Retinal pigment epithelial cell (primary cell): ENCODE data around the gene PATJ.
A peak's percentile ranks its signal among the peaks of the same experiment; 100 is the strongest.

Experiments
- DNase-seq: peaks from one replicate; pipeline ENCODE4 v3.0.0-alpha.2; 2010; ENCODE audit warnings: low read depth
- H3K4me3 ChIP-seq: 2 replicates; pipeline ENCODE4 v1.5.1; 2011; ENCODE audit warnings: mild to moderate bottlenecking, low read length, control low read depth, moderate library complexity
- TF ChIP-seq, protein P1 (sequence below): conservative IDR thresholded peaks from 2 replicates; pipeline ENCODE4 v1.5.1; 2011; ENCODE audit warnings: low read depth, low read length, control low read depth, inconsistent platforms

PATJ gene

DNA sequence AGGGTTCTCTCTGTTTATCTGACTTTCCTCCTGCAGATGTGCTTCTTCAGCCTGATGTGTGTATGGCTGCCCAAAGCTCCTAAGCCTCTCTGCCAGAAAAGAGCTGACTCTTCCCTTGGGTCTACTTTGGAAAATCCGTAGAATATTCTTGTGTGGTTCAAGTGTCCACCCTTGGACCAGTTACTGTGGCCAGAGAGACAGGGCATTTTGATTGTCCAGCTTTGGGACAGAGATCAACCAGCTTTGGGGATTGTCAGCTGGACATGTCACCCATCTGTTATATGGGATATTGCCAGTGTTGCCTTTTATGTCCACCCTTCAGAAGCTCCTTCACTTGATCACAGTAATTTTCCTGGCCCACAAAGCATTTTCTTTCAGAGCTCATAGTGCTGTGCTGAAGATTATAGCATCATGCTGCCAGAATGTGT, 326.1 kb downstream of the PATJ start:
- TF ChIP-seq, protein P1, sequence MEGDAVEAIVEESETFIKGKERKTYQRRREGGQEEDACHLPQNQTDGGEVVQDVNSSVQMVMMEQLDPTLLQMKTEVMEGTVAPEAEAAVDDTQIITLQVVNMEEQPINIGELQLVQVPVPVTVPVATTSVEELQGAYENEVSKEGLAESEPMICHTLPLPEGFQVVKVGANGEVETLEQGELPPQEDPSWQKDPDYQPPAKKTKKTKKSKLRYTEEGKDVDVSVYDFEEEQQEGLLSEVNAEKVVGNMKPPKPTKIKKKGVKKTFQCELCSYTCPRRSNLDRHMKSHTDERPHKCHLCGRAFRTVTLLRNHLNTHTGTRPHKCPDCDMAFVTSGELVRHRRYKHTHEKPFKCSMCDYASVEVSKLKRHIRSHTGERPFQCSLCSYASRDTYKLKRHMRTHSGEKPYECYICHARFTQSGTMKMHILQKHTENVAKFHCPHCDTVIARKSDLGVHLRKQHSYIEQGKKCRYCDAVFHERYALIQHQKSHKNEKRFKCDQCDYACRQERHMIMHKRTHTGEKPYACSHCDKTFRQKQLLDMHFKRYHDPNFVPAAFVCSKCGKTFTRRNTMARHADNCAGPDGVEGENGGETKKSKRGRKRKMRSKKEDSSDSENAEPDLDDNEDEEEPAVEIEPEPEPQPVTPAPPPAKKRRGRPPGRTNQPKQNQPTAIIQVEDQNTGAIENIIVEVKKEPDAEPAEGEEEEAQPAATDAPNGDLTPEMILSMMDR: no peak
- DNase-seq: no peak
- H3K4me3 ChIP-seq: no peak overlapping the region

- no peak overlapping the region for H3K4me3 ChIP-seq
- peak; percentile 54 for DNase-seq
- TF ChIP-seq, protein P1: no peak
These were observed 326.7 kb downstream of the PATJ start for GRCh38 chr1:62068978-62069377.

GRCh38 chr1:62070384-62071011, 328.2 kb downstream of the PATJ start:
- DNase-seq: no peak
- TF ChIP-seq, protein P1: peak; percentile 66
- H3K4me3 ChIP-seq: no peak overlapping the region

DNA sequence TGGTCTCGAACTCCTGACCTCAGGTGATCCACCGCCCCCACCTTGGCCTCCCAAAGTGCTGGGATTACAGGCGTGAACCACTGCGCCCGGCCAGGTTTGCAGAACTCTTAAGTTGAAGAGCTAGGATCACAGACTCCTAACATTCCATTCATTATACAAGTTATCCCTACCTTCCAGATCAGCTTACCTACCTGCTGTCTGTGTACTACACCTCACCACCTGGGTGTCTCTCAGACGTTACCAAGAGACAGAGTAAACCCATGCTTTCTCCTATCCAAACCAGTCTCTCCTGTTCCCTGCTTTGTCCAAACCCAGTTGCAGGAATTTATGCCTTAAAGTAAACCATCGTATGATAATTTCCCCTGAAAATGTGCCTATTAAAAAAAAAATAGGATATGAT, 329.4 kb downstream of the PATJ start:
- no peak for DNase-seq
- no peak overlapping the region for H3K4me3 ChIP-seq
- TF ChIP-seq, protein P1: no peak

- TF ChIP-seq, protein P1: no peak
- peak; percentile 93 for DNase-seq
- H3K4me3 ChIP-seq: no peak overlapping the region
These were observed 334.0 kb downstream of the PATJ start for GRCh38 chr1:62076286-62076685.

- TF ChIP-seq, protein P1: no peak
- no peak overlapping the region for H3K4me3 ChIP-seq
- no peak for DNase-seq
These were observed 335.5 kb downstream of the PATJ start for GRCh38 chr1:62077821-62078220.

- TF ChIP-seq, protein P1: peak; percentile 96
These were observed 340.4 kb downstream of the PATJ start for GRCh38 chr1:62082456-62083363.

More at GRCh38 chr1:62082456-62083363, 340.4 kb downstream of the PATJ start:
- DNase-seq: no peak
- H3K4me3 ChIP-seq: no peak overlapping the region
